Astrocyte (in vitro differentiated cells and primary cell): Measurements from ENCODE around the gene NSFL1C.

Source experiments
- CTCF ChIP-seq: IDR thresholded peaks from 2 replicates; pipeline ENCODE4 v1.5.1; 2011; ENCODE audit warnings: low read depth, mild to moderate bottlenecking, inconsistent platforms, low read length, moderate library complexity; ENCODE audit not compliant: insufficient read depth
- EZH2 ChIP-seq: IDR thresholded peaks from 2 replicates; pipeline ENCODE4 v1.6.1; 2012; ENCODE audit warnings: mild to moderate bottlenecking, low read length, inconsistent platforms; ENCODE audit not compliant: insufficient read depth

GRCh38 chr20:1508574-1508973 is 41.9 kb upstream of the NSFL1C start:
- TF ChIP-seq CTCF = no peak
- no peak for TF ChIP-seq EZH2
